Activated CD8-positive, alpha-beta memory T cell treated with anti-CD3 and anti-CD28 coated beads for 24 hours (primary cell): Measurements from ENCODE around the gene HECTD3.
"Not testable (repeated sequence)": the region's sequence is repeated elsewhere in the genome, so short reads cannot be mapped to it uniquely, and the experiment has no call there.

Experiments used
- DNase-seq: peaks from one replicate; pipeline ENCODE4 v3.0.0-alpha.2; 2020

The HECTD3 gene

DNA sequence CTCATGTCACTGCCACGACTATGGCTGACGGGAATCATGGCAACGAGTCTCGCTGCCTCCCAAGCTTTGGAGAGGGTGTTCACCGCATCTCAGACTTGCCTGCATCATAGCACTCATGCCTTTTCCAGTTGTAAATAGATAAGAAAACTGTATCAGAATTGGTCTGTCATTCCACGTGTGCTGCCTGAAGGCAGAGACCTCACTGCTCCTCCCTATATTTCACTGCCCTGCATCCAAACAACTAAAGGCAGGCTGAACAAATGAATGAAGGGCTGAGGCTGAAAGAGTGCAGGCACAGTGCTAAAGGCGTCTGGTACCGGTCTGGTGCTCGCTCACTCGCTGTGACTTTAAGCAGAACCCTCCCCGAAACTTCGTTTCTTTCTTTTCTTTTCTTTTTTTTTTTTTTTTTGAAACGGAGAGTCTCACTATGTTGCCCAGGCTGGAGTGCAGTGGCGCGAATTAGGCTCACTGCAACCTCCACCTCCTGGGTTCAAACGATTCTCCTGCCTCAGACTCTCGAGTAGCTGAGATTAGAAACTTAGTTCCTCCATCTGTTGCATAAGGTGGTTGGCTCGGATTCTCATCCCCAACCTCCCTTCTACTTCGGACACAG lies 25.3 kb downstream of the HECTD3 start:
- DNase-seq, result no peak

DNA sequence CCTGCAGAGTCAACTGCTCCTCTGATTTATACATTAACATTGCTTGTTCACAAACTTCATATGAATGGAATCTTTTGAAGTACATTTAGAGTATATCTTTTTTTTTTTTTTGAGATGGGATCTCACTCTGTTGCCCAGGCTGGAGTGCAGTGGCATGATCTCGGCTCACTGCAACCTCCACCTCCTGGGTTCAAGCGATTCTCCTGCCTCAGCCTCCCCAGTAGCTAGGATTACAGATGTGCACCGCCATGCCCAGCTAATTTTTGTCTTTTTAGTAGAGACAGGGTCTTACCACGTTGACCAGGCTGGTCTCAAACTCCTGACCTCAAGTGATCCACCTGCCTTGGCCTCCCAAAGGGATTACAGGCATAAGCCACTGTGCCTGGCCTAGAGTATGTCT lies 33.8 kb downstream of the HECTD3 start:
- DNase-seq, result not testable (repeated sequence)

DNA sequence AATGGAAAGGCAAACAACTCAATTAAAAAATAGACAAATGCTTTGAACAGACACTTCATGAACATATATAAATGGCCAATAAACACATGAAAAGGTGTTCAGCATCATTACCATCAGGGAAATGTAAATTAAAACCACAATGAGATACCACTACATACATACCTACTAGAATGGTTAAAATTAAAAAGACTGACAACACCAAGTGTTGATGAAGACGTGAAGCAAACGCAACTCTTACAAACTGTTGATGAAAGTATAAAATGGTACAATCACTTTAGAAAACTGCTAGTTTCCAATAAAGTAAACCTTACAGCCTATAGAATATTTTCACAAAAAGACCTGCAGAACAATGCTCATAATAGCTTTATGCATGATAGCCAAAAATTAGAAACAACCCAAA lies 34.9 kb downstream of the HECTD3 start:
- DNase-seq, result no peak

DNA sequence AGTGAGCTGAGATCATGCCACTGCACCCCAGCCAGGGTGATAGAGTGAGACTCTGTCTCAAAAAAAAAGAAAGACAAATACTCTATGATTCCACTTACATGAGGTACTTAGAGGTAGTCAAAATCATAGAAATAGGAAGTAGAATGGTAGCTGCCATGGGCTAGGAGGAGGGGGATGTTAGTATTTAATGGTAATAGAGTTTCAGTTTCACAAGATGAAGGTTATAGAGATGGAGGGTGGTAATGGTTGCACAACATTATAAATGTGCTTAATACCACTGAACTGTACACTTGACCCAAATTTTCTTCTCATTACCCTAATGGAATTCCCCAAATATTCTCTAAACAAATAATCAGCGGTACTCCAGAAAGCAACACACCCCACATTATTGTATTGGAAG lies 37.5 kb downstream of the HECTD3 start:
- DNase-seq, result no peak

DNA sequence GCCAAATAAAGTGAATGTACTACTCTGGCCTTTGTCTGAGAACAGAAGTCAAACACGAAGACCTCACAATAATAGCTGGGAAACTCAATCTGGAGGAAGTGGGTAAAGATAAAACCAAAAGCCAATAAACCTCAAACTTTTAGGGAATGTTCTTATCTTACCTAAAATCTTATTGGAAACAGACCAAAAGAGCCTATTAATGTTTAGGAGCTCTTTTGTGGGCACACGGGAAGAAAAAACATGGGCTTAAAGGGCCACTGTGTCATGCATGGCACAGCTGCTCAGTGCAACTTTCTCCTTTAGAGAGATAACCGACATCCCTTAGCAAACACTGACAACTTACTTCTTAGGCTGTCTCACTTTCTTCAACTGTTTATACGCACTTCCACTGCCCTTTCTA lies 40.8 kb downstream of the HECTD3 start:
- DNase-seq, result no peak

DNA sequence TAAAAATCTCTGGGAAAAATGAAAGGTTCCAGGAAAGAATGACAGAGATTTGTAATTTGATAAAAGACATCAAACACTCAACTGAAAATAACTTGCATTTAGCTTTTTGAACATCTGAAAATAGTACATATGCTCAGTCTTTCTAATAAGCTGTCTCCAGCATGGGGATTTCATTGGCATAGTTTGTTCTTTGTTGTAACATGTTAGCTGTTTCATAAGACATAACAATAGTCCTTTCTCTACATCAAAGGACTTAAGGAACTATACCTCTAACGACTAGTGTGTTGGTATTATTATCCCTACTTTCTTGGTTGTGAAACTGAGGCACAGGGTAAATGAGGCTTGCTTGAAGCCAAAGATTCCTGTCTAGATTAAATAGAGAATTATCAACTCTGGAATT lies 46.7 kb downstream of the HECTD3 start:
- no peak for DNase-seq

DNA sequence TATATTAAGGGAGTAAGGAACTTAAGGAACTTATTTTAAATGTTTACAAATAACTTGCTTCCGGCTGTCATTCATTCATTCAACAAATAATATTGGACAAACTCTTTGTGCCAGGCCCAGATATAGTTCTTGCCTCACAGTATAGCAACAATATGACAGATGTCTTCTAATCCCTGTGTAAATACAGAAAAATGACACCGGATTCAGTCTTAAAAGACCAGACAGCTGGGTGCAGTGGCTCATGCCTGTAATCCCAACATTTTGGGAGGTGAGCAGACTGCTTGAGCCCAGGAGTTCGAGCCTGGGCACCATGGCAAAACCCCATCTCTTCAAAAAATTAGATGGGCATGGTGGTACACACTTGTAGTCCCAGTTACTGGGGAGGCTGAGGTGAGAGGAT lies 48.4 kb downstream of the HECTD3 start:
- no peak for DNase-seq

DNA sequence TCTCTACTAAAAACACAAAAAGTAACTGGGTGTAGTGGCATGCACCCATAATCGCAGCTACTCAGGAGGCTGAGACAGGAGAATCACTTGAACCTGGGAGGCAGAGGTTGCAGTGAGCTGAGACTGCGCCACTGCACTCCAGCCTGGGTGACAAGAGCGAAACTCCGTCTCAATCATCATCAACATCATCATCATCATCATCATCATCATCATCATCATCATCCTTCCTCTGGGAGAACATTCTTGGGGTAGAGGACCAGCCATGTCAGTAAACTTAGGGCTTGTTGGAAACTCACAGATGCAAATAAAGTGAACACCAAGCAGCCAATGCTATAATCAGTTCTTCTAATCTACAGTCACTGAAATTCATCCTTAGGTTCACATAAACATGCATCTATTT lies 49.1 kb downstream of the HECTD3 start:
- DNase-seq, result not testable (repeated sequence)

DNA sequence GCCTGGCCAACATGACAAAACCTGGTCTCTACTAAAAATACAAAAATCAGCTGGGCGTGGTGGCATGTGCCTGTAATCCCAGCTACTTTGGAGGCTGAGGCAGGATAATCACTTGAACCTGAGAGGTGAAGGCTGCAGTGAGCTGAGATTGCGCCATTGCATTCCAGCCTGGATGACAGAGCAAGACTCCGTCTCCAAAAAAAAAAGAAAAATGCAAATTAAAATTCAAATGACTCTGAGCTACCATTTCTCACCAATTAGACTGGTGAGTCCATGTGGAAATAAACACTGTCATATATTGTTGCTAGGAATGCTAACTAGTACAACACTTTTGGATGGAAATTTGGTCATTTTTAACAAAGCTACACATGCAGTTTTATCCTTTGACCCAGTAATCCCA lies 53.6 kb downstream of the HECTD3 start:
- DNase-seq, result not testable (repeated sequence)

DNA sequence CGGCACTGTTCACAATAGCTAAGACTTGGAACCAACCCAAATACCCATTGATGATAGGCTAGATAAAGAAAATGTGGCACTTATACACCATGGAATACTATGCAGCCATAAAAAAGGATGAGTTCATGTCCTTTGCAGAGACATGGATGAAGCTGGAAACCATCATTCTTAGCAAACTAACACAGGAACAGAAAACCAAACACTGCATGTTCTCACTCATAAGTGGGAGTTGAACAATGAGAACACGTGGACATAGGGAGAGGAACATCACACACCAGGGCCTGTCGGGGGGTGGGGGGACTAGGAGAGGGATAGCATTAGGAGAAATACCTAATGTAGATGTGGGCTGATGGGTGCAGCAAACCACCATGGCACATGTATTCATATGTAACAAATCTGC lies 55.0 kb downstream of the HECTD3 start:
- DNase-seq, result not testable (repeated sequence)
